A549 (cell line): Measurements from ENCODE around the gene TMEM92. TPM values are rescaled to one million over a fixed set of nuclear protein-coding genes. Genes with fewer than 3 reads are reported as not detected.

Source experiments
- ATAC-seq, 2 experiments: fragments of 200-7000 bp in 1 of 2; fragments of >200 bp in 1 of 2; cut with Nextera tagmentation in 1 of 2; cut with Tn5 transposase in 1 of 2; 3 replicates each; pipeline versions ENCODE4 v1.8.0 to v1.9.1; 2018 to 2020; ENCODE audit warnings: mild to moderate bottlenecking in 1 of 2, moderate library complexity in 1 of 2
- CTCF ChIA-PET: fragments of 300-600 bp; sonication (Branson Sonifier 250); formaldehyde crosslinking; extraction: SDS; loops from one replicate; lab custom pipeline; 2021; ENCODE audit warnings: antibody characterized with exemption, inconsistent platforms; lab: Yijun Ruan, JAX
- POLR2A ChIA-PET: fragments of 350-600 bp; formaldehyde crosslinking; extraction: SDS; loops from one replicate; lab custom pipeline; 2021; ENCODE audit warnings: antibody characterized with exemption, inconsistent platforms; lab: Yijun Ruan, JAX
- DNase-seq, 2 experiments: peaks; one replicate each; pipeline versions ENCODE4 v3.0.0 to v3.0.0-alpha.2; 2011 to 2016; ENCODE audit warnings: low read depth in 1 of 2, low spot score in 1 of 2
- FAIRE-seq: peaks from 2 replicates; lab custom pipeline; 2011; peaks lifted over from hg19 to GRCh38; lab: Jason Lieb, UNC
- H3K27ac ChIP-seq, 2 experiments: fragments of >200 bp; sonication (Bioruptor Twin); formaldehyde crosslinking; 3 replicates each; pipeline ENCODE4 v1.5.1; 2016 to 2017
- H3K4me1 ChIP-seq: fragments of >200 bp; sonication (Bioruptor Twin); formaldehyde crosslinking; 3 replicates; pipeline ENCODE4 v1.6.1; 2016
- H3K4me2 ChIP-seq: fragments of >200 bp; sonication (Bioruptor Twin); formaldehyde crosslinking; 3 replicates; pipeline ENCODE4 v1.6.1; 2016
- H3K4me3 ChIP-seq: fragments of >200 bp; sonication (Bioruptor Twin); formaldehyde crosslinking; 3 replicates; pipeline ENCODE4 v1.5.1; 2016
- H3K9me3 ChIP-seq: fragments of >200 bp; sonication (Bioruptor Twin); formaldehyde crosslinking; 3 replicates; pipeline ENCODE4 v1.6.1; 2016
- CBX2 ChIP-seq: fragments of 200-600 bp; sonication (generic); IDR thresholded peaks from 2 replicates; pipeline ENCODE4 v1.6.1; 2016; ENCODE audit warnings: low read depth, mild to moderate bottlenecking, borderline replicate concordance
- CEBPB ChIP-seq, 2 experiments: fragments of >200 bp in 1 of 2; sonication (Bioruptor Twin) in 1 of 2; formaldehyde crosslinking in 1 of 2; IDR thresholded peaks; 2 replicates each; pipeline ENCODE4 v1.6.1; 2012 to 2016
- CHD2 ChIP-seq: fragments of 150-350 bp; IDR thresholded peaks from 2 replicates; pipeline ENCODE4 v1.6.1; 2014; ENCODE audit warnings: low read length; ENCODE audit not compliant: partially characterized antibody
- CHD4 ChIP-seq: fragments of 200-600 bp; sonication (generic); IDR thresholded peaks from 2 replicates; pipeline ENCODE4 v1.6.1; 2016; ENCODE audit warnings: antibody characterized with exemption, mild to moderate bottlenecking, borderline replicate concordance
- EHF ChIP-seq: fragments of 250-450 bp; sonication (Bioruptor Pico); IDR thresholded peaks from 2 replicates; pipeline ENCODE4 v1.5.0; 2020; ENCODE audit warnings: mild to moderate bottlenecking
- EHMT2 ChIP-seq: fragments of 200-600 bp; sonication (generic); IDR thresholded peaks from 2 replicates; pipeline ENCODE4 v1.6.1; 2016; ENCODE audit warnings: antibody characterized with exemption, low read depth, mild to moderate bottlenecking, moderate library complexity
- EP300 ChIP-seq, 2 experiments: fragments of >200 bp; sonication (Bioruptor Twin); formaldehyde crosslinking; IDR thresholded peaks; 2 replicates in 1 of 2; 3 replicates in 1 of 2; pipeline ENCODE4 v1.6.1; 2016 to 2017
- FOXS1 ChIP-seq: fragments of 250-450 bp; sonication (Bioruptor Pico); IDR thresholded peaks from 2 replicates; pipeline ENCODE4 v1.5.0; 2020; ENCODE audit warnings: mild to moderate bottlenecking, moderate library complexity
- JUNB ChIP-seq: fragments of >200 bp; sonication (Bioruptor Twin); formaldehyde crosslinking; IDR thresholded peaks from 2 replicates; pipeline ENCODE4 v1.6.1; 2016
- KDM1A ChIP-seq: fragments of 200-600 bp; sonication (generic); IDR thresholded peaks from 2 replicates; pipeline ENCODE4 v1.6.1; 2016; ENCODE audit warnings: low read depth, mild to moderate bottlenecking
- KDM5A ChIP-seq: fragments of 200-600 bp; sonication (generic); IDR thresholded peaks from 2 replicates; pipeline ENCODE4 v1.6.1; 2016; ENCODE audit warnings: antibody characterized with exemption, mild to moderate bottlenecking
- MAFK ChIP-seq: fragments of 450-650 bp; IDR thresholded peaks from 2 replicates; pipeline ENCODE4 v1.6.1; 2014; ENCODE audit not compliant: partially characterized antibody
- RAD21 ChIP-seq, 2 experiments: fragments of >200 bp in 1 of 2; sonication (Bioruptor Twin) in 1 of 2; formaldehyde crosslinking in 1 of 2; IDR thresholded peaks in 1 of 2; conservative IDR thresholded peaks in 1 of 2; 2 replicates in 1 of 2; 3 replicates in 1 of 2; pipeline ENCODE4 v1.6.1; 2012 to 2018; ENCODE audit warnings: inconsistent platforms in 1 of 2
- RFX5 ChIP-seq: fragments of 450-650 bp; IDR thresholded peaks from 2 replicates; pipeline ENCODE4 v1.7.1; 2014; ENCODE audit warnings: antibody characterized with exemption, mild to moderate bottlenecking, moderate library complexity
- ZC3H11A ChIP-seq: fragments of 450-650 bp; IDR thresholded peaks from 2 replicates; pipeline ENCODE4 v1.6.1; 2014; ENCODE audit warnings: antibody characterized with exemption, mild to moderate bottlenecking
- ZSCAN20 ChIP-seq: fragments of 250-450 bp; sonication (Bioruptor Pico); IDR thresholded peaks from 2 replicates; pipeline ENCODE4 v1.8.0; 2022; ENCODE audit warnings: mild to moderate bottlenecking, moderate library complexity
- WGBS: methylation state at CpG from one replicate; pipeline ENCODE4 v1.1.6; 2017; ENCODE audit errors: missing lambda C conversion rate; 5-methylcytosine and 5-hydroxymethylcytosine counted together
- polyA plus RNA-seq, 4 experiments: library from polyadenylated mRNA; depleted of rRNA in 3 of 4; stranded (reverse); fragments of >200 nt; fragmentation: RNase III in 1 of 4; extraction: RNeasy Plus Mini Kit Qiagen cat#74134 plus additional on column Dnase treatment in 1 of 4; gene quantifications; 2 replicates in 3 of 4; 3 replicates in 1 of 4; pipeline ENCODE4 v1.2.3, GENCODE V29; 2011 to 2017
- TF ChIP-seq, protein P1 (sequence below): fragments of 200-600 bp; sonication (generic); IDR thresholded peaks from 2 replicates; pipeline ENCODE4 v1.6.1; 2016; ENCODE audit warnings: antibody characterized with exemption, mild to moderate bottlenecking, moderate library complexity
- TF ChIP-seq, protein P2 (sequence below): fragments of >200 bp; sonication (Bioruptor Twin); formaldehyde crosslinking; IDR thresholded peaks from 3 replicates; pipeline ENCODE4 v1.6.1; 2016
- TF ChIP-seq, protein P3 (sequence below): fragments of 450-650 bp; IDR thresholded peaks from 2 replicates; pipeline ENCODE4 v1.6.1; 2014; ENCODE audit warnings: antibody characterized with exemption
- TF ChIP-seq, protein P4 (sequence below): fragments of 150-350 bp; IDR thresholded peaks from 2 replicates; pipeline ENCODE4 v1.6.1; 2014; ENCODE audit warnings: low read depth, mild to moderate bottlenecking, low read length

TMEM92 gene
- polyA plus RNA-seq, 2 of the 4 experiments (the other 2 are of a cell fraction) = 10.3 to 27.5 TPM

DNA sequence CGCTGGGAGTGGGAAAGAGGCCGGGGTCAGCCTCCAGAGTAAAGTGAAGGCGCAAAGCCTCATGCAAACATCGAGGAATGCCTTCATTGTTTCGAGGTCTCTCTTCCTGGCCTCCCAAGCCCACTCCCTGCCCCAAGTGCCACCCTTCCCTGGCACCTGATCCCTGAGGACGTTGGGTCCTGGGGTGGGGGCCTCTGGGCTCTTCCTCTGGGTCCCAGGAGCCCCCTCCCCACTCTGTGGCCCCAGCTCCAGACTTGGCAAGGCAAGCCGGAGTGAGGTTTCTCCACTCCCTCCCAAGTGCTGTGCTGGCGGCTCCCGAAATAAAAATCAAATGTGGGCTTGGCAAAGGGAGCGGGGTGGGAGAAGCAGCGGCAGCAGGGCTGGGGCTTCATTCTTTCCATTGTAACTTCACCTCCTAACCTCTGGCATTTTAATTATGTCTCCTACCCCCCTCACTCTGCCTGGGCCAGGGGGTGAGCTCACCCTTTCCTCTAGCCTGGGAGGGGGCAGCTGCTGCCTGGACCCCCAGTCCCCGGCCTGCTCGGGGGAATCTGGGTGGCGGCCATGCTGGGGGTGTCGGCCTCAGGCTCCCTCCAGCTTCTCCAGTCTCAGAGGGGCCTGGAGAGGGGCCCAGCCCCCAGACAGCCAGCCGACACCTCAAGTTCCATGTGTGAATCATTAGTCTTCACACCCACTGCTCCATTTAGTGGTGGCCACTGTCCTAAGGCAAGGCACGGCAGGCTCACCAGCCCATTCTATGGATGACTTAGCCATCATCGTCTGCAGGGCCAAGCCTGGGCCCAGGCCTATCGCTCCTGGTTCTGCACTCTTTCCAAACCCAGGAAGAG lies 14.6 kb upstream of the TMEM92 start (continued):
- TF ChIP-seq, protein P1, sequence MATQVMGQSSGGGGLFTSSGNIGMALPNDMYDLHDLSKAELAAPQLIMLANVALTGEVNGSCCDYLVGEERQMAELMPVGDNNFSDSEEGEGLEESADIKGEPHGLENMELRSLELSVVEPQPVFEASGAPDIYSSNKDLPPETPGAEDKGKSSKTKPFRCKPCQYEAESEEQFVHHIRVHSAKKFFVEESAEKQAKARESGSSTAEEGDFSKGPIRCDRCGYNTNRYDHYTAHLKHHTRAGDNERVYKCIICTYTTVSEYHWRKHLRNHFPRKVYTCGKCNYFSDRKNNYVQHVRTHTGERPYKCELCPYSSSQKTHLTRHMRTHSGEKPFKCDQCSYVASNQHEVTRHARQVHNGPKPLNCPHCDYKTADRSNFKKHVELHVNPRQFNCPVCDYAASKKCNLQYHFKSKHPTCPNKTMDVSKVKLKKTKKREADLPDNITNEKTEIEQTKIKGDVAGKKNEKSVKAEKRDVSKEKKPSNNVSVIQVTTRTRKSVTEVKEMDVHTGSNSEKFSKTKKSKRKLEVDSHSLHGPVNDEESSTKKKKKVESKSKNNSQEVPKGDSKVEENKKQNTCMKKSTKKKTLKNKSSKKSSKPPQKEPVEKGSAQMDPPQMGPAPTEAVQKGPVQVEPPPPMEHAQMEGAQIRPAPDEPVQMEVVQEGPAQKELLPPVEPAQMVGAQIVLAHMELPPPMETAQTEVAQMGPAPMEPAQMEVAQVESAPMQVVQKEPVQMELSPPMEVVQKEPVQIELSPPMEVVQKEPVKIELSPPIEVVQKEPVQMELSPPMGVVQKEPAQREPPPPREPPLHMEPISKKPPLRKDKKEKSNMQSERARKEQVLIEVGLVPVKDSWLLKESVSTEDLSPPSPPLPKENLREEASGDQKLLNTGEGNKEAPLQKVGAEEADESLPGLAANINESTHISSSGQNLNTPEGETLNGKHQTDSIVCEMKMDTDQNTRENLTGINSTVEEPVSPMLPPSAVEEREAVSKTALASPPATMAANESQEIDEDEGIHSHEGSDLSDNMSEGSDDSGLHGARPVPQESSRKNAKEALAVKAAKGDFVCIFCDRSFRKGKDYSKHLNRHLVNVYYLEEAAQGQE = no peak
- no peak for TF ChIP-seq KDM5A
- TF ChIP-seq ZC3H11A = no peak
- TF ChIP-seq, protein P2, sequence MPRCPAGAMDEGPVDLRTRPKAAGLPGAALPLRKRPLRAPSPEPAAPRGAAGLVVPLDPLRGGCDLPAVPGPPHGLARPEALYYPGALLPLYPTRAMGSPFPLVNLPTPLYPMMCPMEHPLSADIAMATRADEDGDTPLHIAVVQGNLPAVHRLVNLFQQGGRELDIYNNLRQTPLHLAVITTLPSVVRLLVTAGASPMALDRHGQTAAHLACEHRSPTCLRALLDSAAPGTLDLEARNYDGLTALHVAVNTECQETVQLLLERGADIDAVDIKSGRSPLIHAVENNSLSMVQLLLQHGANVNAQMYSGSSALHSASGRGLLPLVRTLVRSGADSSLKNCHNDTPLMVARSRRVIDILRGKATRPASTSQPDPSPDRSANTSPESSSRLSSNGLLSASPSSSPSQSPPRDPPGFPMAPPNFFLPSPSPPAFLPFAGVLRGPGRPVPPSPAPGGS = no peak
- no peak for TF ChIP-seq EHMT2
- no peak for TF ChIP-seq CEBPB (IDR thresholded peaks at IDR 0.05)
- no peak for TF ChIP-seq EHF (CRISPR knock-in tag)
- no peak for TF ChIP-seq MAFK

DNA sequence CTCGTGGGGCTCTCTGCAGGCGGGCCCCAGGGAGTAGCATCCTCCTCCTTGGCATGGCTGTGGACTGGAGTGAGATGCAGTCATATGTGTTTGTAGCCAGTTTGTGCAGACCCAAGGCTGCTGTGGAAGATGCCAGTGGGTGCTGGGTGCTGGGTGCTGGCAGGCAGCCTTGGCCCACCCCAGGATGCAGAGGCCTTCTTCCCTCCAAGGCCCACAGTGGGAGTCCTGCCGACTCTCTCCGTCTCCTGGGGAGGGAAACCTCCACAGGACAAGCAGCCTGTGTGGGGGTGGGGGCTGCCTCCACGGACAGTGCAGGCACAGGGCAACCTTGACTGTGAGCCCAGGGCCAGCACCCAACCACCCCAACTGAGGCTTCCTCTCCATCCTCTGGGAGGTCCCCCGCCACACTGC lies 13.8 kb upstream of the TMEM92 start:
- no peak overlapping the region for H3K4me2 ChIP-seq
- H3K4me1 ChIP-seq = peaks cover 5% of the 10 kb centered on the region; the same call in 1 of the 3 replicates
- WGBS = 83% methylated on average over 6 of the region's 6 CpGs
- DNase-seq = no peak
- H3K9me3 ChIP-seq = no peaks in the 10 kb centered on the region
- H3K27ac ChIP-seq = no peak overlapping the region
- TF ChIP-seq ZSCAN20 (CRISPR knock-in tag) (no peak), KDM1A (no peak), JUNB (no peak), CHD4 (no peak), RAD21 (conservative IDR thresholded peaks at IDR 0.05 in 1 of 2, IDR thresholded peaks at IDR 0.05 in 1 of 2) (no peak), RFX5 (no peak), EP300 (IDR thresholded peaks at IDR 0.05) (no peak)
- TF ChIP-seq, all 56 proteins: peak for 0
- ChIA-PET CTCF (interaction anchor here (1.9 to 41.2 kb wide), 4 partner anchors 9 to 45 kb away, joined by 4 to 1256 read pairs (median 630); partner anchors contain the start of gene COL1A1), POLR2A (no interaction called here)
- ATAC-seq (peak in 1 of 2 experiments; percentile 5; a peak in 1 of 6 replicates), FAIRE-seq (no peak)
- no peak overlapping the region for H3K4me3 ChIP-seq

DNA sequence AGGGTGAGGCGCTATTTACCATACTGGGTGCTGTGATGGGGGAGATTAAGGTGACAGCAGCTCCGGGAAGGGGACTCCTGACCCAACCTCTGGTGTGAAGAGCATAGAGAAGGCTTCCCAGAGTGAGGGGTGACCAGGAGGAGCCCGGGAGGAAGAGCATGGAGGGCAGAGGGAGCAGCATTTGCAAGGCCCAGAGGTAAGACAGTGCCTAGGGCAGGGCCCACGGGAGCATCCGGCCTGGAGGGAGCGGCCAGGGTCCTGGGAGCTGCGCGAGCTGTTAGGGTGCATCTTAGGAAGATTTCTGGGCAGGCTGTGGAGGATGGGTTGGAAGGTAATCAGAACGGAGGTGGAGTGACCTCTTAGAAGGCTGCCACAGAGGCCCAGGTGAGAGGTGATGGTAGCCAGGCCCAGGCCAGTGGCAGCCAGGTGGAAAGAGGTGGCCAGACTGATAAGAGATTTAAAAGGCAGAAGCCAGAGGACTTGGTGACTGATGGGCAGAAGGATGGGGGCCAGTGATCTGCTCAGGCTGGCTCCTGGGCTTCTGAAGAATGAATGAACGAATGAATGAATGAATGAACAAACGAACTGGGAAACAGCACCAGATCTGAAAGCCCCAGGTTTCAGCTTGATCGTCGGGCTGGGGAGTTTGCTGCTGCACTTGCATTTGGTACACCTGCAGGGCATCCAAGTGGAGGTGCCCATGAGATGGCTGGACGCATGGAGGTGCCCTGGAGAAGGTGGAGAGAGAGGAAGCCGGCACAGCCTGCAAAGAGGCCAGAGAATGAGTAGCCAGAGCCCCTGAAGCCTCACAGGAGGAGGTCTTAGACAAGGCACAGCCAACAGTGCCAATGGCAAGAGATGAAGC lies 13.0 kb upstream of the TMEM92 start:
- DNase-seq (no peak), ATAC-seq (no peak), FAIRE-seq (no peak)
- CTCF ChIA-PET = interaction anchor here (0.8 to 41.2 kb wide), 7 partner anchors 8 to 100 kb away, joined by 3 to 1256 read pairs (median 6); partner anchors contain the start of gene COL1A1
- no peak for TF ChIP-seq KDM5A
- no peak for TF ChIP-seq CHD2
- TF ChIP-seq KDM1A = no peak
- TF ChIP-seq CBX2 = no peak
- TF ChIP-seq EHF (CRISPR knock-in tag) = no peak
- no peak for TF ChIP-seq FOXS1 (CRISPR knock-in tag)
- TF ChIP-seq, protein P3, sequence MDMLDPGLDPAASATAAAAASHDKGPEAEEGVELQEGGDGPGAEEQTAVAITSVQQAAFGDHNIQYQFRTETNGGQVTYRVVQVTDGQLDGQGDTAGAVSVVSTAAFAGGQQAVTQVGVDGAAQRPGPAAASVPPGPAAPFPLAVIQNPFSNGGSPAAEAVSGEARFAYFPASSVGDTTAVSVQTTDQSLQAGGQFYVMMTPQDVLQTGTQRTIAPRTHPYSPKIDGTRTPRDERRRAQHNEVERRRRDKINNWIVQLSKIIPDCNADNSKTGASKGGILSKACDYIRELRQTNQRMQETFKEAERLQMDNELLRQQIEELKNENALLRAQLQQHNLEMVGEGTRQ = no peak
- TF ChIP-seq, protein P4, sequence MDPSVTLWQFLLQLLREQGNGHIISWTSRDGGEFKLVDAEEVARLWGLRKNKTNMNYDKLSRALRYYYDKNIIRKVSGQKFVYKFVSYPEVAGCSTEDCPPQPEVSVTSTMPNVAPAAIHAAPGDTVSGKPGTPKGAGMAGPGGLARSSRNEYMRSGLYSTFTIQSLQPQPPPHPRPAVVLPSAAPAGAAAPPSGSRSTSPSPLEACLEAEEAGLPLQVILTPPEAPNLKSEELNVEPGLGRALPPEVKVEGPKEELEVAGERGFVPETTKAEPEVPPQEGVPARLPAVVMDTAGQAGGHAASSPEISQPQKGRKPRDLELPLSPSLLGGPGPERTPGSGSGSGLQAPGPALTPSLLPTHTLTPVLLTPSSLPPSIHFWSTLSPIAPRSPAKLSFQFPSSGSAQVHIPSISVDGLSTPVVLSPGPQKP = no peak
- no peaks in the 10 kb centered on the region for H3K9me3 ChIP-seq
- no peak overlapping the region for H3K4me2 ChIP-seq
- H3K4me1 ChIP-seq = peaks cover 10% of the 10 kb centered on the region
- POLR2A ChIA-PET = no interaction called here
- no peak overlapping the region for H3K27ac ChIP-seq
- H3K4me3 ChIP-seq = no peak overlapping the region
- WGBS = 74% methylated on average over 15 of the region's 15 CpGs
